AG08395 (cell line): ENCODE results near the gene HIVEP1.

Source experiments
- DNase-seq: peaks from one replicate; pipeline ENCODE4 v3.0.0; 2012; ENCODE audit warnings: mixed read lengths, low spot score

HIVEP1 gene

DNA sequence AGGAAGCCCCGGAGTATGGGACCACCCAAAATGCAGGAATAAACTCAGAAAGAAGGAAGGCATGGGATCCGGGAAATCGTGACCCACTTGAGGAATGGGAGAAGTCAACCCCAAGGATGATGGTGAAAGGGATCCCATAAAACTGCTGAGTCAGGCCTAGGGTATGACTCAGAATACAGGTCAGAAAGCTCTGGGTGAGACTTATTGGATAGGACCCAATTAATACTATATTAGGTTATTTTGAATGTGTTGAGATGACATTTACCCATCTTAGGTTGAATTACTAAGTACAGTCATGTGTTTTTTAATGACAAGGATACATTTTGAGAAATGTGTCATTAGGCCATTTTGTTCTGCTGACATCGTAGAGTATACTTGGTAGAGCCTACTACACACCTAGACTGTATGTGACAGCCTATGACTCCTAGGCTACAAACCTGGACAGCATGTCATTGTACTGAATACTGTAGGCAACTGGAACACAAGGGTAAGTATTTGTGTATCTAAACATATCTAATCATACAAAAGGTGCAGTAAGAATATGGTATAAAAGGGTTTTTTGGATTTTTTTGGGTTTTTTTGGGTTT, 17.1 kb upstream of the HIVEP1 start:
- DNase-seq = no peak

DNA sequence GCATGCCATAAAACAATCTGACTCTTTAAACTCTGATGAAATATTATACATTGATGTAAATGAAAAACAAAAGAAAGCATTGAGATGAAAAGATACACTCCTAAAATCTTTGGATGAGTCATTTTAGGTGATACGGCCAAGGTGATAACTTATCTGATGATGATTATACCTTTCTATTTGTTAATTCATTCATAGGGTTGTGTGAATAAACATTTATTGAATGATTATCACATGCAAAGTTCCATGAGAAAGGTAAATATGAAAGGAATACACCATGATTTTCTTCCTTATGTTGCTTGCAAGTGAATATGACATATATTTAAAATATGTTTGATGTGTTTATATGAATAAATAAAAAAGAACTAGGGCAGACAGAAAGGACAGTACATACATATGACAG, 15.4 kb upstream of the HIVEP1 start:
- DNase-seq = no peak

DNA sequence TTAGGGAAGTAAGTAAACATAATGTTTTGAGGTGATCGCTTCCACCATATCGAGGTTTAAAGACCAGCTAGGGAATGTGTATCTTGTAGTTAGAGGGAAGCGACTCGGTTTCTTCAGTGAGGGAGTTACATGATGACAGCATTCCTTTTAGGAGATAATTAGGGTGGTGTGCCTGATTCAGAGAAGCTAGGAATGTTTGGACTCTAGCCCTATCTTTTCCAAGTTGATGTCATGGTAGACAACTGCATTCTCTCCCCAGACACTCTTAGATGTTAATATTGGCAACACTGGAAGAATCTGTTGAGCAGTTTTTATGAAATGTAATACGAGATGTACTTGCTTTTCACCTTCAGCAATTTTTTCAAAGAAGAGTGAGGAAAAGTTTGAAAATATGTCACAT, 12.9 kb upstream of the HIVEP1 start:
- DNase-seq = peak; percentile 6

DNA sequence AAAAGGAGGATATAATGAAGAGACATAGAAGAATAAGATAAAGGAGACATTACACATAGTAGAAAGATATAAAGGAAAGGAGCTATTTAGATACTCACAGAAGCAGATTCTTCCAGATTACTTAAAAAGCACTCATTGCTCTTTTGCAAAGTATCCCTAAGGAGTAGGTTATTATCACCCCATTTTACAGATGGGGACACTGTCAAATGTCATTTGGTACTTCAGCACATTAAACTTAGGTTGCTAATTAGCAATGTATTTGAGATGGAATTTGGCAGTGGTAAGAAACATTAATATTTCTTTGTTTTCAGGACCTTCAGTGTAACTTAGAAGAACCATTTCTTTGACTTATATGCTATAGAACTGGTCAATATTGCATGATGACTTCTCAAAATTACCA, 11.9 kb upstream of the HIVEP1 start:
- DNase-seq = no peak

DNA sequence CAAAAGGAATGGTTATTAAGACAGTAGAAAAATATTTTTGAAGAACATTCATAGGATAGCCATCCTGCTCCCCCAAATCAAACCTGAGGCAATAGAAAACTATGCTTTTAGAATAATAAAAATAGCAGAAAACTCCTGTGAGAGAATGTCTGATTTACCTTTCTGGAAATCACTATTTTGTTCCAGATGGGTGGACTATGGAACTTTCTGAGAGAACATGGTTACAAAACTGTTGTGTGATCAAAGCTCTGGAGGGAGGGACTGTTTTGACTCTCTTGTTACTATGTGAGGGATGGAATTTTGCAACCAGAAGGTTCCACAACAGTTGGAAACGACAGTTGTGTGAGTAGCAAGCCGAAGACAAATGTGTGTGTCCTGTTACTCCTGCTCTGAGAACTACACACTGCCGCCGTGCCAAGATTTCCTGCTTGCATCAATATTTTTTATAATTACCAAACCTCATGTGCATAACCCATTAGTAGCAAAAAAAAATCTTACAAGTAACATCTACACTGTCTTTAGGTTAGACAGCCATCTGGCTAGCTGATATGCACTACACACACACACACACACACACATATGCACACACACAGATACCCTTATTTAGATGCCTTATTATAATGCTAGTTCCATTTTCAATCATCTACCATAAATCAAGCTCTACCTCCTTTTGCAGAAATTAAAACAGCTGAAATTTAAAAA, 11.0 kb upstream of the HIVEP1 start:
- DNase-seq = peak; percentile 44

DNA sequence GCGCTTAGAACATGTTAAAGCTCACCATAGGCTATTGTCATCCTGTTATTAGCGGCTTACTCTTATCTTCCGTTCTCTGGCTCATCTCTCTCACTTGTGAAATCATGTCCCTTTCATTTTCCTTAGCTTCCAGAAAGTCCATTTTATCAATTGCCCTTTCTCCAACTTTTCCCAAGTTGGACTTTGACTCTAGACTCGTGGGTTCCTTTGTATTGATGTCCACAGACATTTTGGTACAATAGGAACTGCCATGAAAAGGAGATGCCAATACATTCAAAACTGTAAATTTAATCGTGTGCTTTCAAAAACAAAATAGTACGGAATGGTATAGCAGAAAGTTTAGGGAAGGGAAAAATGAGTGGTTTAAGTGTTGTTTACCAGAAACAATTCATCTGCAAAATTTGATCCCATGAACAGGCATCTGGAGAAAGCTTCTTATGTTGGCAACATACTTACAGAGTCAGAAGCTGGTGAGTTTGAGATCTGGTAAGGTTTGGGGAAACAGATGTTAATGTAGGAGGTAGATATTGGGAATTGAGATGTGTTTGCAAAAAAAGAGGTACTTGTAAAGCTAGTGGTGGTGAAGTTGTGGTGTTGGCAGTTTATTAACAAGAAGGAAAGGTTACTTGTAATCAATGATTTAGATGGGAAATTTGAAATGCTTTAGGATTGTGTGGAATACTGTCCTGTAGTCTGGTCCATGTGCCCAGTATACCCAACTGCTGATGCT, 10.2 kb upstream of the HIVEP1 start:
- no peak for DNase-seq

DNA sequence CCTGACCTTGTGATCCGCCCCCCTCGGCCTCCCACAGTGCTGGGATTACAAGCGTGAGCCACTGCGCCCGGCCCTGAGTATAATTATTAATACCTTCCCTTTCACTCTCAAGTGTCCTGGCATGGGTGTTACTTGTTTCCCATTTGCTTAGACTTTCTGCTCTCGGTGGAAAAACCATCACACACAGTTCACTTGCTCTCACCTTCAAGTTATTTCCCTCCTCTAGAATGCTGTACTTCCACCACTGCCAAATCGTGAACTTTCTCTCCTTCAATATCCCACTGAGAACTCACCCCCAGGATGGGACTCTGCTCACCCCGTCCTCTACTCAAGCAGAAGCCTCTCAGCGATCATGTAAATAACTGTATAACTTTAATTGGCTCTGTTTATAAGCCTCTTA, 4.6 kb upstream of the HIVEP1 start:
- DNase-seq = no peak

DNA sequence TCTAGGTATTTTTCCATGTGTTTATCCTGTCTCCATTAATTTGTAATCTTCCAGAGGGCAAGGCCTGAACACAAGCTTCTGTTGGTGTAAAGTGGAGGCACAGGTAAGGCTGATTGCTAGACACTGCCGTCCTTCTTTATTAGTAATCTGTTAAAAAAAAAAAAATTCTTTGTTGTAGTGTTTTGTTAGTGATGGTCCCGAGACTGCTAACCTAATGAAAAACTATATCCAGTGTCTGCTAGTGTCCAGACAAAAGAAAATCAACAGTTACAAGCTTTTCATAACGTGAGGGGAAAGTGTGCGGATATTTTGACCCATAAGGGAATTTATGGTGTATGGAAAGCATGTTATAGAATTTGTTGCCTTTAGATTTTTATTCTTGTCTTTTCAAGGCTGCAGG, 4.2 kb upstream of the HIVEP1 start:
- no peak for DNase-seq

DNA sequence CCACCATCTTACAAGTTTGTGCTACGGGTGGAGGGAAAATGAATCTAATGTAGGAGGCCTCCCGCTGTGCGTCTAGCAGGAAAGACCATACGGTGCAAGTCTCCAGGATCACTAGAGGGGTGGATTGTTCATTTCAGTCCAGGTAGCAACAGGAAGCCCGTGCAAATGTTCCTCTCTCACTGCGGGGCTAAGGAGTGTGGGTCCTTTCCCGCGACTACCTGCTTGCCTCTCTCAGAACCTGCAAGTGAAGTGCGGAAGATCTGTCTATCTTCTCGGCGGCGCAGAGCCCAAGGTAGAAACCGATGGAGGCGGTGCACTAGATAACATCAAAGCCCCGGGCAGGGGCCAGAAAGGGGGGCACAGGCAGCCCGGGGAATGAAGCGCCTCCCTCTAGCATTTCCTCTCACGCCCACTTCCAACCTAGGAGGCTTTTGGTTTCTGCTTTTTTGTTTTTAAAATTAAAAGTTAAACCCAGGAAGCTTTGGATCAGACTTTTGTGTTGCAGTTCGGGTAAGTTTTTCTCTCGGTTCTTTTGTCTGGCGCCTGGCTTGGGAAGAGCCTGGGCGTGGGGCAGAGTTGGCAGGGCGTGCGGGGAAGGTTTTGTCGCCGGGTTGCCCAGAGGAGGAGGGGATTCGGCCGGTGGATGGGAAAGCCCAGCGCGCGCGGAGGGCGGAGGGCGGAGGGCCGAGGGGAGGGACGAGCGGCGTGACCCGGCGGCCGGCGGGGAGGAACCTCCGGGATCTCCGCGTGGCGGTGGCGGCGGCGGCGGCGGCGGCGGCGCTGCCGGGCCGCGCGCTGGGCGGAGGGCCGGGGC, 3.5 kb upstream of the HIVEP1 start:
- DNase-seq = peak; percentile 26

DNA sequence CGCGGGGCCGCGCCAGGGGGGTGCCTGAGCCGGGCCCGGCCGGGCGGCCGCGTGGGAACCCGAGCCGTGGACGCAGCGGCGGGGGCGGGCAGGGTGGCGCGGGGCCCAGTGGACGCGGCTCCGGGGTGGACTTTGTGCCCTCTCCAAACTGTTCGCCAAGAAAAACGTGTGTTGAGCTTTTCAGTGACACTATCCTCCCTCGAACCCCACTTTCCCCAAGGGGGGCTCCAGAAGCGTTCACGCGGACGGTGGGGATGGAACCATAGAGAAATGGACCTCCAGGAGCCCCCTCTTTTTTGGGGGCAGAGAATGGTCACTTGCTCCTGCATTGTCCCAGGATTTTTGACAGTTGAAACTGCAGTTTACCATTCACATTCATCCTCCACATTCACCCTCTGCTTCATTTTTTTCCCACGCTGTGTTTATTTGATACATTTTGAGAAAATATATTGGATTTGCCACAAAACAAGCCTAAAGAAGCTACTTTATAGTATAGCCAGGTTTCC, 2.9 kb upstream of the HIVEP1 start:
- DNase-seq = peak; percentile 74

DNA sequence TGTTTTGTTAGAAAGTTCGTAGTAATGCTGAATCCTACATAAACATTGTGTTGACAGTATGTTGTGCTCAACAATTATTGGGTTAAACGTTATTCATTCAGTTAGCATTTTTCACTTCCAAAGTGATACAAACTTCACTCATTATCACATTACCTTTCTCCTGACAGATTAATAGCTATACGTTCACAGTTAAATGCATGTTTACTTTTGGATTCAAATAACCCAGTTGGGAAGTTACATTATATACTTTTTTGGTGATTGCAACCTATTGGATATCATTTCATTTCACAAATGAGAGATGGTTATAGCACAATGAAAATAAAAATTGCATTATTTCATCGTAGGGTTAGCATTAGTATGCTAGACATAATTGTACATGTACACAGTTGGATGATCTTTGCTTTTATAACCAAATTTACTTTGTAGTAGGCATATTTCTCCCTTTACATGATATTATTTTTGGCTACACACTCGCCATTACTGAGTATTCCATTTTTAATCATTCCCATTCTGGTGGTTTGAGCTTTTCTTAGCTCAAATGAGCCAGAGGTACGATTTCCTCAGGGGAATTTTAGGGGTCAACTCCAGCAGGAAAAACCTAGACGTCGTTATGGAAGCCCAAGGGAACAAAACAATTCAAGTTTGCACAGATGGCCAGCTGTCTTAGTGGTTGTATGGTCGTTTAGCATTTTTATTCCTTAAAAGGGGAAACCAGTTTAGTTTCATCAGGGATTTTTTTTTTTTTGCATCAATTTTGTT, 2.1 kb upstream of the HIVEP1 start:
- no peak for DNase-seq

DNA sequence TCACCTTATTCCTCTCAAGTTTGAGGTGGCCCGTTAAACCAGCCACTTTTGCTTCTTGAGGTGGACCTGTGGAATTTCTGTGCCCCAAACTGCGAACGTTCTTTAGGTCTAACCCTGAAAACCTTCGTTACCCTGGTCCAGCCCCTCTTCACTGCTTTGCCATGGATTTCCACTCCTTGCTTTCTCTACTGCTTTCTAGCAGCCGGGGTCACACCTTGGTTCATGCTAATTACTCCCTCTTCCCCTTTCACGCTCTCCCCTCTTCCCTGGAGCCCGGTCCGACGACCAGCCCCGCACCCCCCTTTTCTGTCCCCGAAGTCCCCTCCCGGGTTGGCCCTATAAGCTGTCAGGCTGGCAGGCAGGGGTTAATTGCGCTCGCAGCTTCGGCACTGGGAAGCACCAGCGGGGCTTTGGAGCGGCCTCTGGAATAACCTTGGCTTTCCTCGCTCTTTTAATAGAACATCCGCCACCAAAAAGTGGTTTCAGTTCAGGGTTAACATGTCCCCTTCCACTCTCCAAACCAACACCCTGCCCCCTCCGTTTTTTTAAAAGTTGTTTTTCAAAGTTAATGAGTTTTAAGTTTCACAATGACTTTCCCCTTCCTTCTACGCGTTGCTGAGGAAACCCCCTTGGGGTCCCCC, 1.4 kb upstream of the HIVEP1 start:
- DNase-seq = no peak

DNA sequence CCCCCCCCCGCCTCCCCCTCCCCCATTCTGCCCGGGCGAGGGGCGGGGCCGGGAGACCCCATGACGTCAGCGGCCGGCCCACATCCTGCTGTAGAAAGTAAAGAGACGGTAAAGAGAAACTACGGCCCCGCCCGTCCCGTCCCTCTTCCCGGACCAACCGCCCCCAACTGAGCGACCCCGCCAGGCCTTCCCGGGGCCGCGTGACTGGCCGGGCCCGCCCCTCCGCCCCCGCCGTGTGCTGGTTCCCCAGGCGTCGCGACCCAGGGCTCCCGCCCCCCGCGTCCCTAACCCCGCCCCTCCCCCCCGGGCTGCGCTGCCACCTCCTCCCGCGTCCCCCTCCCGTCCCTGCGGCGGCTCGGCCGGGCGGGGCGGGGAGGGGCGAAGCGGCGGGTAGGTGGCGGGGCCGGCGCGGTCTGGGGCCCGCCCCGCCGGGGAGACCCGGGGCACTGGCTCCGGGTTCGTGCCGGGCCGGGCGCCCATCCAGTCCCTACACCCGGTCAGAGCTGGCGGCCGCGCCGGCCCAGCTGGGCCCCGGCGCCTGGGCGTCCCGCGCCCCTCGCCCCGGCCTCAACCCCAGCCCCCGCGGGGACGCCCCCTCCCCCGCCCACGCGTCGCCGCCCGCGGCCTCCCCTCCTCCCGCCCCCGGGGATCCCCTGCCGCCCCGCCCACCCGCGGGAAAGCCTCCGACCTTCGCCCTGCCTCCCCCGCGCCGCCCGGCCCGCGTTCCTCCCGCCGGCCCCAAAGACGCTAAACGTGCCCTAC, 655 bp upstream of the HIVEP1 start:
- peak; percentile 95 for DNase-seq

DNA sequence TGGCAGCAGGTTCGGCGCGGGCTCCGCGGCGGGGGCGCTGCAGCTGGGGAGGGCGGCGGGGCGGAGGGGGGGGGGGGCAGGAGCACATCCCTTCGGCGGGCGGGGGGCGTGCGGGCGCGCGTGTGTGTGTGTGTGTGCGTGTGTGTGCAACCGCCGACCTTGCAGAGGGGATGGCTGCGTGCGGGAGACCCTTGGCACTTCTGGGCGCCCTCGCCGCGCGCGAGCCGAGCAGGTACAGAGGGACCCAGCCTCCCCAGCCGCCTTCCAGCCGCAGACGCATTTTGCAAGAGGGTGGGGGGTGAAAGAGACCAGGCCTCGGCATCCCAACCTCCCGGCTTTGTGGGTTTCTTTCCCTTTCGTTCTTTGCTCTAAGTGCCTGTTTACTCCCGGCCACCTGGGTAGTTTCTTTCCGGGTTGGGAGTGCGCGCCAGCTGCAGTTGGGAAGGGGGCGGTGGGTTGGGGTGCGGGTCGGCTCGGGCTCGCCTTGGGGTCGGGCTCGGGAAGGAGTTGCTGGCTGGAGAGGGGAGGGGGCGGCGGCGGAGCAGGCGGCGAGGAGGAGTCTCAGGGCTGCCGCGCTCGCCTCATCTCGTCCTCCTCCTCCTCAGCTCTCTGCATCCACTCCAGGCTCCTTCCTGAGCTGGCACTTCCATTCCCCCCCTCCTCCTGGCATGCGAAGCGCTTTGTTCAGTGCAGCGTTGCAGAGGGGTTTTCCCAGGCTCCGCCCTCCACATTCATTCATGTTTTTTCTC, 620 bp downstream of the HIVEP1 start:
- peak; percentile 56 for DNase-seq

DNA sequence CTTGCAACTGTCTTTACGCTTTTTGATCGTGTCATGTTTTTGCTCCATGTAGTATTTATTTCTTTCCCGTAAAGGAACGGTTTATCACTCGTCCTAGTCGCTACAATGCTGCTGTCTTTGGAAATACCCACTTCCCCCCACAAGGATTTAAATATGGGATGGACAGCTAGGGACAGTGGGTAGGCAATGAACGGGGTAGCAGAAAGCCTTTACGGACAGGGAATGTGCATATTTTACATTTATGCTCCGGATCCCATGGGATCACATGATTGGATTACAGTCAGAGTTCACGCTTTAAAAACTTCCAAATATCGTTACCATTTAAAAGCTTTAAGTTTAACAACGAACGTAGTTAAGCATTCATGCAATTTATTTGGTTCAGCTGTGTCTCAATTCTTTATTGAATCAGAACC, 1.2 kb downstream of the HIVEP1 start:
- DNase-seq = no peak

DNA sequence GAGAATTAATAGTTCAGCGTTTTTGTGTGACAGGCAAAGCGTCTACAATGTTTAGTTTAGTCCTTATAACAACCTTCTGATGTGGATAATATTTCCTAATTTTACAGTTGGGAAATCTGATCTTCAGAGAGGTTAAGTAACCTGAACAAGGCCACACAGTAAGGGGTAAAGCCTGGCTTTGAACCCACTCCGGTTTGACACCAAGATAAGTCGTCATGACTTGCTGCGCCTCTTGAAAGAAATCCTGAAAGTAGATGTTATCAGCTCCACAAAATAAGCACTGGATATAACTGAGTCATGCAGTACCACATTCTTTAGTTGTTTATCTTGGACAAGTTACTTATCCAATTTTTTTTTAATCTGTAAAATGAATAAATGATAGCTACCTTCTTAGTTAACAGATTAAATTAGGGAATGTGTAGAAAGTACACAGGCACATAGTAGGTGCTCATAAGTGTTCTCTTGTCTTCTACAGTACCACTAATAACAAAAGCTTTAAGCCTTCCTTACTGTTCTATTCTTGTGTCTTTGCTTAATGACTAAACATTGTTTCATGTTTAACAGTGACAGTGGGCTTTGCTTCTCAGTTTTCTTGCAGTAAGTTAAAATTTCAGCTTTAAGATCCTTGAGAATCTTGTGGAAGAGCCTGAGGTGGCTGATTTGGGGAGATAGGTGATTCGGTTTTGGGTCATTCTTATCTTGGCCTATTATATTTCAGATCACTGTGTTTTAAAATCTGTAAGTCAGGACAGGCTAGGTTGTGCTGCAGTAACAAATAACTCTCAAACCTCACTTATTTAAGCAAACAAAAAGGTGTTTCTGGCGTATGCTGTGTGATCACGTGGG, 2.1 kb downstream of the HIVEP1 start:
- DNase-seq = peak; percentile 4

DNA sequence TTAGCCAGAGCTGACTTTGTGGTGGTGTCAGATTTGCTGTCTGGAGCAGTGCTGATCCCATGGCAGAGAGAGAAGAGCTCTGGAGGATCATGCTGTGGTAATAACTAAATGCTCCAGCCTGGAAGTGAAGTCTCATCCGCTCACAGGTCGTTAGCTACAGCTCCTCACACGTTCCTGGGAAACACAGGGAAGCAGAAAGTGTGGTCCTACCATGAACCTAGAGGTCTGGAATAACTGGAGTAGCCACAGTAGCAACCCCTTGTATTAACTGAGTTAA, 2.7 kb downstream of the HIVEP1 start:
- DNase-seq = no peak

DNA sequence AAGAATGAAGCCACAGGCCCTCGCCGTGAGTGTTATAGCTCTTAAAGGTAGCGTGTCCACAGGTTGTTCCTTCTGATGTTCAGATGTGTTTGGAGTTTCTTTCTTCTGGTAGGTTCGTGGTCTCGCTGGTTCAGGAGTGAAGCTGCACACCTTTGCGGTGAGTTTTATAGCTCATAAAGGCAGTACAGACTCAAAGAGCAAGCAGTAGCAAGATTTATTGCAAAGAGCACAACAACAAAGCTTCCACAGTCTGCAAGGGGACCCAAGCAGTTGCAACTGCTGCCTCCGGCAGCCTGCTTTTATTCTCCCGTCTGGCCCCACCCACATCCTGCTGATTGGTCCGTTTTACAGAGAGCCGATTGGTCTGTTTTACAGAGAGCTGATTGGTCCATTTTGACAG, 5.2 kb downstream of the HIVEP1 start:
- no peak for DNase-seq

DNA sequence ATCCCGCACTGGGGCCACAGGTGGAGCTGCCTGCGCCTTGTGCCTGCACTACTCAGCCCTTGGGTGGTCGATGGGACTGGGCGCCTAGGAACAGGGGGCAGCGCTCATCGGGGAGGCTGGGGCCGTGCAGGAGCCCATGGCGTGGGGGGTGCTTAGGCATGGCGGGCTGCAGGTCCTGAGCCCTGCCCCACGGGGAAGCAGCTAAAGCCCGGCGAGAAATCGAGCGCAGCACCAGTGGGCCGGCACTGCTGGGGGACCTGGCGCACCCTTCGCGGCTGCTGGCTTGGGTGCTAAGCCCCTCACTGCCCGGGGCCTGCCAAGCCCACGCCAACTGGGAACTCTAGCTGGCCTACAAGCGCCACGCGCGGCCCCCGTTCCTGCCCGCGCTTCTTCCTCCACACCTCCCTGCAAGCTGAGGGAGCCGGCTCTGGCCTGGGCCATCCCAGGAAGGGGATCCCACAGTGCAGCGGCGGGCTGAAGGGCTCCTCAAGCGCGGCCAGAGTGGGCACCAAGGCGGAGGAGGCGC, 5.8 kb downstream of the HIVEP1 start:
- no peak for DNase-seq
